HG02571 (cell line): ENCODE measurements around the gene PRR4.

Experiments used
- ATAC-seq: cut with Tn5 transposase; IDR thresholded peaks from one replicate; pipeline ENCODE4 v1.9.1; 2021; ENCODE audit warnings: mild to moderate bottlenecking, moderate library complexity; ENCODE audit not compliant: unreplicated experiment

PRR4 gene

GRCh38 chr12:10849425-10849878 lies at the start of gene PRR4:
TSS of gene PRR4 (minus strand) at chr12:10849475. CDS start at chr12:10849437, 38 bp downstream.
- ATAC-seq, result no peak

- ATAC-seq, result no peak
Observed at GRCh38 chr12:10896854-10897253, 47.6 kb upstream of the PRR4 start.

GRCh38 chr12:10891937-10892336 lies 42.7 kb upstream of the PRR4 start:
- no peak for ATAC-seq

- ATAC-seq, result no peak
Observed at GRCh38 chr12:10889226-10889625, 40.0 kb upstream of the PRR4 start.

- no peak for ATAC-seq
Observed at GRCh38 chr12:10884086-10884725, 34.9 kb upstream of the PRR4 start, which contains the start of gene PRH1. TSS of gene PRH1 (minus strand) at chr12:10884255. CDS start at chr12:10884217, 38 bp downstream.

- no peak for ATAC-seq
Observed at GRCh38 chr12:10873378-10873777, 24.1 kb upstream of the PRR4 start.

- ATAC-seq, result no peak
Observed at GRCh38 chr12:10867381-10867780, 18.1 kb upstream of the PRR4 start.

- no peak for ATAC-seq
Observed at GRCh38 chr12:10863512-10864218, 14.4 kb upstream of the PRR4 start.

GRCh38 chr12:10861366-10861765 lies 12.1 kb upstream of the PRR4 start:
- no peak for ATAC-seq

- no peak for ATAC-seq
Observed at GRCh38 chr12:10855807-10856206, 6.5 kb upstream of the PRR4 start.

GRCh38 chr12:10853776-10854175 lies 4.5 kb upstream of the PRR4 start:
- no peak for ATAC-seq

GRCh38 chr12:10851243-10851858 lies 2.1 kb upstream of the PRR4 start:
- ATAC-seq, result no peak

- no peak for ATAC-seq
Observed at GRCh38 chr12:10847744-10848143, 1.5 kb downstream of the PRR4 start.

GRCh38 chr12:10842862-10843261 lies 6.4 kb downstream of the PRR4 start:
- ATAC-seq, result no peak

- ATAC-seq, result no peak
Observed at GRCh38 chr12:10838461-10838860, 10.8 kb downstream of the PRR4 start.

GRCh38 chr12:10829994-10830393 lies 19.3 kb downstream of the PRR4 start:
- ATAC-seq, result no peak

- ATAC-seq, result no peak
Observed at GRCh38 chr12:10826258-10826657, 23.0 kb downstream of the PRR4 start, which contains the start of gene TAS2R10. TSS of gene TAS2R10 (minus strand) at chr12:10826358. CDS start at chr12:10826269, 89 bp downstream.

GRCh38 chr12:10824957-10825356 lies 24.3 kb downstream of the PRR4 start:
- no peak for ATAC-seq

GRCh38 chr12:10811883-10812536 lies 37.3 kb downstream of the PRR4 start:
- ATAC-seq, result no peak

- ATAC-seq, result no peak
Observed at GRCh38 chr12:10810068-10810467, 39.2 kb downstream of the PRR4 start, which contains the start of gene TAS2R9. TSS of gene TAS2R9 (minus strand) at chr12:10810168. CDS start at chr12:10810075, 93 bp downstream.

GRCh38 chr12:10807186-10807585 lies 42.1 kb downstream of the PRR4 start, which contains the start of gene TAS2R8:
TSS of gene TAS2R8 (minus strand) at chr12:10807286. CDS start at chr12:10806980, 306 bp downstream.
- no peak for ATAC-seq
